ENCODE measurements around the gene MFAP2.
"Not testable (repeated sequence)": the region's sequence is repeated elsewhere in the genome, so short reads cannot be mapped to it uniquely, and the experiment has no call there.

MFAP2 gene

GRCh38 chr1:16955186-16955585 lies 25.2 kb downstream of the MFAP2 start:
- H3K4me3 ChIP-seq (ENCODE audit: low read depth, low read length): no peak overlapping the region
- no peak for TF ChIP-seq POLR2A (IDR thresholded peaks at IDR 0.05; ENCODE audit: extremely low read depth, insufficient read length)
- no peak for DNase-seq (ENCODE audit: low read depth)

GRCh38 chr1:16954579-16954978 lies 25.8 kb downstream of the MFAP2 start:
- no peak for DNase-seq (ENCODE audit: low read depth)
- TF ChIP-seq MAX (IDR thresholded peaks at IDR 0.05; ENCODE audit: low read depth, low read length) (no peak), POLR2A (IDR thresholded peaks at IDR 0.05; ENCODE audit: extremely low read depth, insufficient read length) (no peak), CTCF (IDR thresholded peaks at IDR 0.05; ENCODE audit: low read depth, low read length) (no peak), MYC (IDR thresholded peaks at IDR 0.05; ENCODE audit: low read depth, low read length) (no peak)
- no peak overlapping the region for H3K4me3 ChIP-seq (ENCODE audit: low read depth, low read length)

- not testable (repeated sequence) for DNase-seq (ENCODE audit: low read depth)
Observed at GRCh38 chr1:16952376-16952775, 28.0 kb downstream of the MFAP2 start.

GRCh38 chr1:16949026-16949425 lies 31.4 kb downstream of the MFAP2 start:
- H3K4me3 ChIP-seq (ENCODE audit: low read depth, low read length); DNase-seq (ENCODE audit: low read depth): not testable (repeated sequence)

More at GRCh38 chr1:16952376-16952775, 28.0 kb downstream of the MFAP2 start:
- not testable (repeated sequence) for H3K4me3 ChIP-seq (ENCODE audit: low read depth, low read length)

- not testable (repeated sequence) for DNase-seq (ENCODE audit: low read depth); H3K4me3 ChIP-seq (ENCODE audit: low read depth, low read length)
Observed at GRCh38 chr1:16948282-16948891, 32.0 kb downstream of the MFAP2 start.

- no peak for DNase-seq (ENCODE audit: low read depth)
- H3K4me3 ChIP-seq (ENCODE audit: low read depth, low read length): no peak overlapping the region
- TF ChIP-seq MAX (IDR thresholded peaks at IDR 0.05; ENCODE audit: low read depth, low read length): no peak
- TF ChIP-seq CTCF (IDR thresholded peaks at IDR 0.05; ENCODE audit: low read depth, low read length): no peak
- TF ChIP-seq MYC (IDR thresholded peaks at IDR 0.05; ENCODE audit: low read depth, low read length): no peak
- TF ChIP-seq POLR2A (IDR thresholded peaks at IDR 0.05; ENCODE audit: extremely low read depth, insufficient read length): no peak
Observed at GRCh38 chr1:16946646-16947045, 33.8 kb downstream of the MFAP2 start.

- not testable (repeated sequence) for H3K4me3 ChIP-seq (ENCODE audit: low read depth, low read length); DNase-seq (ENCODE audit: low read depth)
Observed at GRCh38 chr1:16946185-16946584, 34.2 kb downstream of the MFAP2 start.

GRCh38 chr1:16945512-16945911 lies 34.9 kb downstream of the MFAP2 start:
- DNase-seq (ENCODE audit: low read depth); H3K4me3 ChIP-seq (ENCODE audit: low read depth, low read length): not testable (repeated sequence)

- no peak overlapping the region for H3K4me3 ChIP-seq (ENCODE audit: low read depth, low read length)
- no peak for TF ChIP-seq CTCF (IDR thresholded peaks at IDR 0.05; ENCODE audit: low read depth, low read length)
- no peak for TF ChIP-seq MYC (IDR thresholded peaks at IDR 0.05; ENCODE audit: low read depth, low read length)
- no peak for TF ChIP-seq MAX (IDR thresholded peaks at IDR 0.05; ENCODE audit: low read depth, low read length)
- no peak for TF ChIP-seq POLR2A (IDR thresholded peaks at IDR 0.05; ENCODE audit: extremely low read depth, insufficient read length)
- DNase-seq (ENCODE audit: low read depth): no peak
Observed at GRCh38 chr1:16944038-16944437, 36.4 kb downstream of the MFAP2 start.

- DNase-seq (ENCODE audit: low read depth); H3K4me3 ChIP-seq (ENCODE audit: low read depth, low read length): not testable (repeated sequence)
Observed at GRCh38 chr1:16939386-16940180, 40.8 kb downstream of the MFAP2 start.

All from NB4 (cell line).